IMR-90 (cell line): Measurements from ENCODE around the gene SERPINB10. TPM values are rescaled to one million over a fixed set of nuclear protein-coding genes. Genes with fewer than 3 reads are reported as not detected.

ENCODE experiments used
- ATAC-seq: fragments of 200-7000 bp; cut with Tn5 transposase; 2 replicates; pipeline ENCODE4 v1.9.1; 2020; ENCODE audit warnings: low read depth, mild to moderate bottlenecking, moderate library complexity
- BruUV-seq: library from RNA; stranded (reverse); fragments of 400-500 nt; replicated peaks from 2 replicates; lab custom pipeline; 2021; lab: Mats Ljungman, UMichigan
- CTCF ChIA-PET: fragments of 300-600 bp; formaldehyde crosslinking; extraction: SDS; loops from one replicate; lab custom pipeline; 2021; ENCODE audit warnings: antibody characterized with exemption; lab: Yijun Ruan, JAX
- POLR2A ChIA-PET: fragments of 300-600 bp; sonication (Branson Sonifier 250); formaldehyde crosslinking; loops from one replicate; lab custom pipeline; 2022; ENCODE audit warnings: antibody characterized with exemption; ENCODE audit not compliant: unreplicated experiment; lab: Charles Lee
- DNase-seq: peaks from one replicate; pipeline ENCODE4 v3.0.0; 2013
- H2AFZ ChIP-seq: replicated peaks from 2 replicates; pipeline ENCODE3; 2013; ENCODE audit warnings: low read length, mild to moderate bottlenecking; ENCODE audit not compliant: poor library complexity
- H2AK5ac ChIP-seq: 2 replicates; pipeline ENCODE4 v1.6.1; 2013; ENCODE audit warnings: low read depth, low read length, inconsistent platforms
- H2AK9ac ChIP-seq: replicated peaks from 2 replicates; pipeline ENCODE3; 2013; ENCODE audit warnings: mild to moderate bottlenecking, low read depth, low read length, moderate library complexity; ENCODE audit not compliant: poor library complexity
- H2BK120ac ChIP-seq: 2 replicates; pipeline ENCODE4 v1.6.1; 2013; ENCODE audit warnings: low read depth, low read length, inconsistent platforms
- H2BK15ac ChIP-seq: 3 replicates; pipeline ENCODE4 v1.6.1; 2013; ENCODE audit warnings: low read depth, low read length, inconsistent platforms
- H2BK20ac ChIP-seq: 2 replicates; pipeline ENCODE4 v1.6.1; 2013; ENCODE audit warnings: low read depth, mild to moderate bottlenecking, inconsistent platforms, low read length, moderate library complexity
- H2BK5ac ChIP-seq: 2 replicates; pipeline ENCODE4 v1.6.1; 2013; ENCODE audit warnings: mild to moderate bottlenecking, low read depth, low read length, inconsistent platforms; ENCODE audit not compliant: poor library complexity, severe bottlenecking
- H3K14ac ChIP-seq: replicated peaks from 2 replicates; pipeline ENCODE4 v1.6.1; 2013; ENCODE audit warnings: low read depth, low read length, inconsistent platforms
- H3K18ac ChIP-seq: 2 replicates; pipeline ENCODE4 v1.6.1; 2013; ENCODE audit warnings: low read depth, low read length, control low read depth
- H3K23ac ChIP-seq: 2 replicates; pipeline ENCODE4 v1.6.1; 2013; ENCODE audit warnings: low read depth, low read length, inconsistent platforms
- H3K27ac ChIP-seq: 2 replicates; pipeline ENCODE4 v1.5.1; 2013; ENCODE audit warnings: mild to moderate bottlenecking, control low read depth, low read length; ENCODE audit not compliant: insufficient read depth
- H3K27me3 ChIP-seq: 2 replicates; pipeline ENCODE4 v1.6.1; 2013; ENCODE audit warnings: low read length; ENCODE audit not compliant: control insufficient read depth, insufficient read depth
- H3K36me3 ChIP-seq: 2 replicates; pipeline ENCODE4 v1.6.1; 2013; ENCODE audit warnings: low read length, mixed read lengths; ENCODE audit not compliant: control insufficient read depth, insufficient read depth
- H3K4ac ChIP-seq: 2 replicates; pipeline ENCODE4 v1.6.1; 2013; ENCODE audit warnings: low read depth, low read length, inconsistent platforms
- H3K4me1 ChIP-seq: 2 replicates; pipeline ENCODE4 v1.6.1; 2013; ENCODE audit warnings: low read length, mixed read lengths; ENCODE audit not compliant: control insufficient read depth, insufficient read depth
- H3K4me2 ChIP-seq: 2 replicates; pipeline ENCODE4 v1.6.1; 2013; ENCODE audit warnings: low read depth, mild to moderate bottlenecking, control low read depth, low read length, moderate library complexity
- H3K4me3 ChIP-seq: 2 replicates; pipeline ENCODE4 v1.5.1; 2013; ENCODE audit warnings: low read depth, mild to moderate bottlenecking, control low read depth, low read length, moderate library complexity; ENCODE audit not compliant: insufficient read depth
- H3K56ac ChIP-seq: 2 replicates; pipeline ENCODE4 v1.6.1; 2013; ENCODE audit warnings: low read length, inconsistent platforms; ENCODE audit not compliant: insufficient read depth; ENCODE audit errors: extremely low read depth
- H3K79me1 ChIP-seq, 2 experiments: 2 replicates each; pipeline ENCODE4 v1.6.1; 2013; ENCODE audit warnings: low read length in 2 of 2, inconsistent platforms in 1 of 2, low read depth in 1 of 2
- H3K9ac ChIP-seq: 2 replicates; pipeline ENCODE4 v1.6.1; 2013; ENCODE audit warnings: low read depth, low read length, control low read depth
- H3K9me1 ChIP-seq: 2 replicates; pipeline ENCODE4 v1.6.1; 2013; ENCODE audit warnings: low read length, inconsistent platforms; ENCODE audit not compliant: insufficient read depth
- H3K9me3 ChIP-seq: 2 replicates; pipeline ENCODE4 v1.6.1; 2013; ENCODE audit warnings: low read length; ENCODE audit not compliant: control insufficient read depth, insufficient read depth
- H4K20me1 ChIP-seq: 2 replicates; pipeline ENCODE4 v1.6.1; 2013; ENCODE audit warnings: low read length, inconsistent platforms; ENCODE audit not compliant: insufficient read depth
- H4K5ac ChIP-seq: 2 replicates; pipeline ENCODE4 v1.6.1; 2013; ENCODE audit warnings: mild to moderate bottlenecking, low read depth, low read length, control low read depth
- H4K8ac ChIP-seq, 2 experiments: 2 replicates each; pipeline ENCODE4 v1.6.1; 2013; ENCODE audit warnings: low read depth in 2 of 2, low read length in 2 of 2, control low read depth in 1 of 2, inconsistent platforms in 1 of 2
- H4K91ac ChIP-seq: 2 replicates; pipeline ENCODE4 v1.6.1; 2013; ENCODE audit warnings: low read depth, low read length, inconsistent platforms; ENCODE audit not compliant: insufficient read depth
- BHLHE40 ChIP-seq: fragments of 150-350 bp; IDR thresholded peaks from 2 replicates; pipeline ENCODE4 v1.6.1; 2016; ENCODE audit warnings: mild to moderate bottlenecking, low read depth, low read length
- CEBPB ChIP-seq: IDR thresholded peaks from 2 replicates; pipeline ENCODE4 v1.6.1; 2012; ENCODE audit warnings: low read depth, low read length, improper control_type of control experiment
- CHD1 ChIP-seq: IDR thresholded peaks from 2 replicates; pipeline ENCODE4 v1.6.1; 2012; ENCODE audit warnings: low read depth, low read length, improper control_type of control experiment
- CTCF ChIP-seq: conservative IDR thresholded peaks from 2 replicates; pipeline ENCODE4 v1.5.1; 2012; ENCODE audit warnings: mild to moderate bottlenecking, low read depth, low read length, improper control_type of control experiment
- ELK1 ChIP-seq: fragments of 150-350 bp; IDR thresholded peaks from 2 replicates; pipeline ENCODE4 v1.6.1; 2016; ENCODE audit warnings: low read depth, mild to moderate bottlenecking, low read length, moderate library complexity, borderline replicate concordance
- FOS ChIP-seq: fragments of 150-350 bp; IDR thresholded peaks from 2 replicates; pipeline ENCODE4 v1.6.1; 2016; ENCODE audit warnings: low read depth, low read length
- MAZ ChIP-seq: IDR thresholded peaks from 2 replicates; pipeline ENCODE4 v1.6.1; 2012; ENCODE audit warnings: low read depth, mild to moderate bottlenecking, low read length, improper control_type of control experiment, moderate library complexity, borderline replicate concordance
- MXI1 ChIP-seq: IDR thresholded peaks from 2 replicates; pipeline ENCODE4 v1.6.1; 2012; ENCODE audit warnings: low read depth, mild to moderate bottlenecking, low read length, moderate library complexity, borderline replicate concordance
- NFE2L2 ChIP-seq: fragments of 150-350 bp; IDR thresholded peaks from 2 replicates; pipeline ENCODE4 v1.6.1; 2016; ENCODE audit warnings: low read depth, mild to moderate bottlenecking, low read length
- POLR2A ChIP-seq: IDR thresholded peaks from 2 replicates; pipeline ENCODE4 v1.6.1; 2012; ENCODE audit warnings: mild to moderate bottlenecking, low read depth, low read length
- RAD21 ChIP-seq: IDR thresholded peaks from 2 replicates; pipeline ENCODE4 v1.6.1; 2012; ENCODE audit warnings: low read length, improper control_type of control experiment
- RCOR1 ChIP-seq: IDR thresholded peaks from 2 replicates; pipeline ENCODE4 v1.6.1; 2012; ENCODE audit warnings: mild to moderate bottlenecking, low read length, improper control_type of control experiment; ENCODE audit not compliant: insufficient replicate concordance
- RFX5 ChIP-seq: IDR thresholded peaks from 2 replicates; pipeline ENCODE4 v1.8.0; 2012; ENCODE audit warnings: low read depth, mild to moderate bottlenecking, low read length, moderate library complexity
- SMC3 ChIP-seq: fragments of 150-350 bp; IDR thresholded peaks from 2 replicates; pipeline ENCODE4 v1.6.1; 2016; ENCODE audit warnings: low read depth, mild to moderate bottlenecking, antibody characterized with exemption, low read length, moderate library complexity
- USF2 ChIP-seq: fragments of 150-350 bp; IDR thresholded peaks from 2 replicates; pipeline ENCODE4 v1.6.1; 2017; ENCODE audit warnings: mild to moderate bottlenecking, antibody characterized with exemption, low read length, low read depth
- whole genome bisulfite sequencing, 2 experiments: methylation state at CpG; one replicate each; pipeline versions ENCODE4 v1.1.5 to v1.1.7; 2013; ENCODE audit warnings: missing lambda C conversion rate in 2 of 2; ENCODE audit not compliant: insufficient read length in 1 of 2; ENCODE audit errors: extremely low coverage in 2 of 2; 5-methylcytosine and 5-hydroxymethylcytosine counted together
- dilution Hi-C: fragments of 300-500 bp; cut with HindIII; formaldehyde crosslinking; loops from one replicate; pipeline ENCODE4 v1.14.3; 2018; ENCODE audit warnings: low sequenced_read_pairs; ENCODE audit not compliant: unreplicated experiment
- in situ Hi-C: fragments of 300-500 bp; cut with MboI; formaldehyde crosslinking; loops from 3 replicates; pipeline ENCODE4 v1.14.3; 2019; ENCODE audit warnings: low sequenced_read_pairs, inconsistent platforms, mixed read lengths
- intact Hi-C: fragments of 100-400 bp; cut with micrococcal nuclease; formaldehyde crosslinking; loops from 2 replicates; pipeline ENCODE4 v1.10.0; 2022
- polyA plus RNA-seq, 3 experiments: library from polyadenylated mRNA; depleted of rRNA; stranded (reverse); fragments of >200 nt; gene quantifications; 2 replicates each; pipeline ENCODE4 v1.2.3, GENCODE V29; 2012; ENCODE audit warnings: low replicate concordance in 1 of 3
- total RNA-seq: library from RNA; depleted of rRNA; stranded (reverse); fragments of >200 nt; gene quantifications from 2 replicates; pipeline ENCODE4 v1.2.3, GENCODE V29; 2012

Gene SERPINB10
- total and polyA plus RNA-seq, 2 of the 4 experiments (the other 2 are of a cell fraction) = not detected

GRCh38 chr18:63975628-63976027 lies 67.9 kb downstream of the SERPINB10 start:
- Histone ChIP-seq H3K9ac (no peak overlapping the region), H2BK5ac (no peak overlapping the region), H3K18ac (no peak overlapping the region), H2AFZ (no peak overlapping the region), H3K4ac (no peak overlapping the region), H3K79me1 (peaks cover 24 to 58% of the 10 kb centered on the region in 2 experiments), H2AK9ac (no peak overlapping the region), H3K9me1 (no peaks in the 10 kb centered on the region; the same call in 1 of the 2 replicates), H3K4me2 (no peak overlapping the region), H4K20me1 (no peaks in the 10 kb centered on the region), H4K8ac (peak overlapping the region in 1 of 2 experiments; percentile 32; a peak in 2 of 4 replicates), H3K27ac (no peak overlapping the region), H2AK5ac (no peak overlapping the region), H3K56ac (no peak overlapping the region), H3K4me3 (no peak overlapping the region), H3K14ac (no peak overlapping the region), H3K9me3 (no peaks in the 10 kb centered on the region), H2BK20ac (no peak overlapping the region), H3K27me3 (no peaks in the 10 kb centered on the region), H3K36me3 (no peaks in the 10 kb centered on the region), H4K91ac (no peak overlapping the region), H3K23ac (no peak overlapping the region), H4K5ac (no peak overlapping the region), H2BK15ac (no peak overlapping the region), H2BK120ac (no peak overlapping the region), H3K4me1 (peaks cover 7% of the 10 kb centered on the region)
- in situ Hi-C loops (no loop called here), intact Hi-C loops (loop anchor here (5.0 kb wide), 1 partner anchor 93 kb away; no protein-coding TSS in a partner anchor), dilution Hi-C loops (no loop called here)
- no peak for ATAC-seq
- TF ChIP-seq FOS (no peak), MAZ (no peak), CTCF (no peak), CEBPB (no peak), ELK1 (no peak), RAD21 (no peak), NFE2L2 (no peak), BHLHE40 (no peak), SMC3 (no peak), POLR2A (no peak), MXI1 (no peak), CHD1 (no peak), USF2 (no peak), RCOR1 (no peak), RFX5 (no peak)
- ChIA-PET POLR2A (interaction anchor here (0.7 kb wide), 1 partner anchor 1715 kb away, joined by 3 read pairs; no protein-coding TSS in a partner anchor), CTCF (interaction anchor here (1.0 to 3.7 kb wide), 4 partner anchors 12 to 53 kb away, joined by 3 to 20 read pairs (median 3); no protein-coding TSS in a partner anchor)
- WGBS, 2 experiments = no CpG with 5 or more reads among the region's 3 CpGs
- no TSS peak for BruUV-seq
- DNase-seq = no peak
